Osteocyte (in vitro differentiated cells): ENCODE data around the gene GALNT2. TPM values are rescaled to one million over a fixed set of nuclear protein-coding genes. Genes with fewer than 3 reads are reported as not detected.

Source experiments
- DNase-seq: peaks from one replicate; pipeline ENCODE4 v3.0.0; 2021; ENCODE audit warnings: mixed read lengths; ENCODE audit not compliant: unreplicated experiment; ENCODE audit errors: extremely low spot score
- H3K27ac Mint-ChIP-seq: one replicate; pipeline ENCODE4 v1.8.0; 2021; ENCODE audit warnings: mild to moderate bottlenecking, mixed read lengths; ENCODE audit not compliant: unreplicated experiment
- H3K27me3 Mint-ChIP-seq: one replicate; pipeline ENCODE4 v1.8.0; 2021; ENCODE audit warnings: mixed read lengths; ENCODE audit not compliant: unreplicated experiment
- H3K36me3 Mint-ChIP-seq: one replicate; pipeline ENCODE4 v1.8.0; 2021; ENCODE audit warnings: mixed read lengths; ENCODE audit not compliant: unreplicated experiment
- H3K4me1 Mint-ChIP-seq: one replicate; pipeline ENCODE4 v1.8.0; 2021; ENCODE audit warnings: mixed read lengths; ENCODE audit not compliant: unreplicated experiment
- H3K4me3 Mint-ChIP-seq: one replicate; pipeline ENCODE4 v1.8.0; 2021; ENCODE audit warnings: mild to moderate bottlenecking, moderate library complexity, mixed read lengths; ENCODE audit not compliant: unreplicated experiment
- H3K9me3 Mint-ChIP-seq: one replicate; pipeline ENCODE4 v1.8.0; 2021; ENCODE audit warnings: mixed read lengths; ENCODE audit not compliant: unreplicated experiment
- CTCF ChIP-seq: fragments of 200-600 bp; sonication (generic); IDR thresholded peaks from 2 replicates; pipeline ENCODE4 v1.5.0; 2021; ENCODE audit warnings: antibody characterized with exemption, mild to moderate bottlenecking, moderate library complexity
- total RNA-seq: library from RNA; stranded (reverse); gene quantifications from 2 replicates; pipeline ENCODE4 v1.2.1, GENCODE V29; 2021

Gene GALNT2
- total RNA-seq, 1 donor from 2014 or later: 149 TPM

GRCh38 chr1:230186003-230186863, 119.2 kb downstream of the GALNT2 start:
- DNase-seq: no peak
- Mint-ChIP-seq H3K4me3 (peak overlapping the region; percentile 34), H3K27ac (peak overlapping the region; percentile 90), H3K4me1 (peaks cover 34% of the 10 kb centered on the region), H3K27me3 (no peaks in the 10 kb centered on the region), H3K36me3 (peaks cover 16% of the 10 kb centered on the region), H3K9me3 (peaks cover 5% of the 10 kb centered on the region)
- no peak for TF ChIP-seq CTCF

- H3K4me3 Mint-ChIP-seq: no peak overlapping the region
- H3K36me3 Mint-ChIP-seq: peaks cover 15% of the 10 kb centered on the region
- no peak for TF ChIP-seq CTCF
- peak; percentile 27 for DNase-seq
- H3K27ac Mint-ChIP-seq: peak overlapping the region; percentile 90
- H3K27me3 Mint-ChIP-seq: no peaks in the 10 kb centered on the region
- H3K4me1 Mint-ChIP-seq: peaks cover 38% of the 10 kb centered on the region
- peaks cover 5% of the 10 kb centered on the region for H3K9me3 Mint-ChIP-seq
Measured at GRCh38 chr1:230186874-230187273, 119.8 kb downstream of the GALNT2 start.

- Mint-ChIP-seq H3K27ac (no peak overlapping the region), H3K4me1 (peaks cover 40% of the 10 kb centered on the region), H3K4me3 (no peak overlapping the region), H3K36me3 (peaks cover 13% of the 10 kb centered on the region), H3K9me3 (peaks cover 5% of the 10 kb centered on the region), H3K27me3 (no peaks in the 10 kb centered on the region)
- no peak for TF ChIP-seq CTCF
- DNase-seq: peak; percentile 69
Measured at GRCh38 chr1:230187290-230187689, 120.3 kb downstream of the GALNT2 start.

- peaks cover 5% of the 10 kb centered on the region for H3K9me3 Mint-ChIP-seq
- DNase-seq: no peak
- H3K36me3 Mint-ChIP-seq: peaks cover 18% of the 10 kb centered on the region
- no peak for TF ChIP-seq CTCF
- no peak overlapping the region for H3K4me3 Mint-ChIP-seq
- H3K27me3 Mint-ChIP-seq: no peaks in the 10 kb centered on the region
- H3K4me1 Mint-ChIP-seq: peaks cover 40% of the 10 kb centered on the region
- H3K27ac Mint-ChIP-seq: peak overlapping the region; percentile 20
Measured at GRCh38 chr1:230188826-230189225, 121.8 kb downstream of the GALNT2 start.

- no peak for TF ChIP-seq CTCF
- Mint-ChIP-seq H3K27me3 (no peaks in the 10 kb centered on the region), H3K36me3 (peaks cover 19% of the 10 kb centered on the region), H3K4me3 (no peak overlapping the region), H3K27ac (no peak overlapping the region), H3K9me3 (peaks cover 5% of the 10 kb centered on the region), H3K4me1 (peaks cover 40% of the 10 kb centered on the region)
- no peak for DNase-seq
Measured at GRCh38 chr1:230189341-230189740, 122.3 kb downstream of the GALNT2 start.
